HepG2 (cell line): Measurements from ENCODE around the gene ENO2. TPM values are rescaled to one million over a fixed set of nuclear protein-coding genes. Genes with fewer than 3 reads are reported as not detected.
A peak's percentile ranks its signal among the peaks of the same experiment; 100 is the strongest.

Source experiments
- AHR ChIP-seq: IDR thresholded peaks from 2 replicates; pipeline ENCODE4 v1.6.1; 2018; ENCODE audit warnings: missing genetic modification reagents, missing compliant biosample characterization
- AKAP8 ChIP-seq: sonication (generic); formaldehyde crosslinking; IDR thresholded peaks from 2 replicates; pipeline ENCODE4 v1.5.1; 2020; ENCODE audit warnings: mild to moderate bottlenecking, missing genetic modification reagents
- FOXC1 ChIP-seq: sonication (generic); formaldehyde crosslinking; IDR thresholded peaks from 2 replicates; pipeline ENCODE4 v1.8.0; 2022; ENCODE audit warnings: mild to moderate bottlenecking, missing genetic modification reagents, borderline replicate concordance
- GFI1 ChIP-seq: sonication (generic); formaldehyde crosslinking; IDR thresholded peaks from 2 replicates; pipeline ENCODE4 v1.5.0; 2020; ENCODE audit warnings: missing genetic modification reagents, mild to moderate bottlenecking, borderline replicate concordance
- GZF1 ChIP-seq: sonication (generic); formaldehyde crosslinking; IDR thresholded peaks from 2 replicates; pipeline ENCODE4 v1.5.1; 2020; ENCODE audit warnings: mild to moderate bottlenecking, missing genetic modification reagents
- HDAC1 ChIP-seq: sonication (generic); formaldehyde crosslinking; IDR thresholded peaks from 2 replicates; pipeline ENCODE4 v1.5.1; 2020; ENCODE audit warnings: mild to moderate bottlenecking, missing genetic modification reagents
- JUNB ChIP-seq: sonication (generic); formaldehyde crosslinking; IDR thresholded peaks from 2 replicates; pipeline ENCODE4 v1.8.0; 2022; ENCODE audit warnings: missing genetic modification reagents, mild to moderate bottlenecking, borderline replicate concordance
- KDM5B ChIP-seq: sonication (generic); formaldehyde crosslinking; IDR thresholded peaks from 2 replicates; pipeline ENCODE4 v1.4.0; 2020; ENCODE audit warnings: missing genetic modification reagents, mild to moderate bottlenecking, borderline replicate concordance
- MEF2D ChIP-seq: sonication (generic); formaldehyde crosslinking; IDR thresholded peaks from 2 replicates; pipeline ENCODE4 v1.5.1; 2020; ENCODE audit warnings: mild to moderate bottlenecking, missing genetic modification reagents
- MEIS2 ChIP-seq: sonication (generic); formaldehyde crosslinking; IDR thresholded peaks from 2 replicates; pipeline ENCODE4 v1.9.0; 2021; ENCODE audit warnings: mild to moderate bottlenecking, missing genetic modification reagents
- PITX1 ChIP-seq: sonication (generic); formaldehyde crosslinking; IDR thresholded peaks from 2 replicates; pipeline ENCODE4 v1.5.1; 2020; ENCODE audit warnings: mild to moderate bottlenecking, missing genetic modification reagents
- SATB2 ChIP-seq: sonication (generic); formaldehyde crosslinking; IDR thresholded peaks from 2 replicates; pipeline ENCODE4 v1.5.0; 2020; ENCODE audit warnings: missing genetic modification reagents
- ZFP90 ChIP-seq: sonication (generic); formaldehyde crosslinking; IDR thresholded peaks from 2 replicates; pipeline ENCODE4 v1.8.0; 2022; ENCODE audit warnings: missing genetic modification reagents, mild to moderate bottlenecking, inconsistent platforms, borderline replicate concordance
- ZMAT3 ChIP-seq: sonication (generic); formaldehyde crosslinking; conservative IDR thresholded peaks from 2 replicates; pipeline ENCODE4 v1.7.0; 2021; ENCODE audit warnings: missing genetic modification reagents
- ZNF10 ChIP-seq: sonication (generic); formaldehyde crosslinking; IDR thresholded peaks from 2 replicates; pipeline ENCODE4 v1.4.0; 2020; ENCODE audit warnings: mild to moderate bottlenecking, low read depth, missing genetic modification reagents, borderline replicate concordance
- ZNF12 ChIP-seq: sonication (generic); formaldehyde crosslinking; IDR thresholded peaks from 2 replicates; pipeline ENCODE4 v1.5.0; 2020; ENCODE audit warnings: missing genetic modification reagents
- ZNF180 ChIP-seq: sonication (generic); formaldehyde crosslinking; IDR thresholded peaks from 2 replicates; pipeline ENCODE4 v1.4.0; 2020; ENCODE audit warnings: low read depth, missing genetic modification reagents, borderline replicate concordance
- ZNF24 ChIP-seq: fragments of 450-650 bp; IDR thresholded peaks from 2 replicates; pipeline ENCODE4 v1.6.1; 2017; ENCODE audit warnings: antibody characterized with exemption, mild to moderate bottlenecking
- ZNF282 ChIP-seq: fragments of 450-650 bp; IDR thresholded peaks from 2 replicates; pipeline ENCODE4 v1.6.1; 2018; ENCODE audit not compliant: partially characterized antibody
- ZNF292 ChIP-seq: sonication (generic); formaldehyde crosslinking; IDR thresholded peaks from 2 replicates; pipeline ENCODE4 v1.8.1; 2022; ENCODE audit warnings: mild to moderate bottlenecking, low read depth, missing genetic modification reagents, borderline replicate concordance
- ZNF326 ChIP-seq: sonication (generic); formaldehyde crosslinking; IDR thresholded peaks from 2 replicates; pipeline ENCODE4 v1.4.0; 2020; ENCODE audit warnings: missing genetic modification reagents, borderline replicate concordance
- ZNF33B ChIP-seq: sonication (generic); formaldehyde crosslinking; IDR thresholded peaks from 2 replicates; pipeline ENCODE4 v1.5.1; 2020; ENCODE audit warnings: mild to moderate bottlenecking, missing genetic modification reagents
- ZNF343 ChIP-seq: sonication (generic); formaldehyde crosslinking; IDR thresholded peaks from 2 replicates; pipeline ENCODE4 v1.4.0; 2020; ENCODE audit warnings: mild to moderate bottlenecking, missing genetic modification reagents
- ZNF367 ChIP-seq: sonication (generic); formaldehyde crosslinking; IDR thresholded peaks from 2 replicates; pipeline ENCODE4 v1.4.0; 2020; ENCODE audit warnings: missing genetic modification reagents, borderline replicate concordance
- ZNF547 ChIP-seq: sonication (generic); formaldehyde crosslinking; IDR thresholded peaks from 2 replicates; pipeline ENCODE4 v1.5.1; 2020; ENCODE audit warnings: mild to moderate bottlenecking, missing genetic modification reagents
- ZNF614 ChIP-seq: IDR thresholded peaks from 2 replicates; pipeline ENCODE4 v1.6.1; 2018; ENCODE audit warnings: missing biosample characterization, missing genetic modification reagents, inconsistent platforms, borderline replicate concordance
- ZNF670 ChIP-seq: sonication (generic); formaldehyde crosslinking; IDR thresholded peaks from 2 replicates; pipeline ENCODE4 v1.8.0; 2022; ENCODE audit warnings: mild to moderate bottlenecking, missing genetic modification reagents, borderline replicate concordance
- ZNF780A ChIP-seq: sonication (generic); formaldehyde crosslinking; IDR thresholded peaks from 2 replicates; pipeline ENCODE4 v1.8.0; 2022; ENCODE audit warnings: mild to moderate bottlenecking, missing genetic modification reagents, moderate library complexity
- ZSCAN12 ChIP-seq: sonication (generic); formaldehyde crosslinking; IDR thresholded peaks from 2 replicates; pipeline ENCODE4 v1.9.0; 2021; ENCODE audit warnings: mild to moderate bottlenecking, missing genetic modification reagents
- ZSCAN29 ChIP-seq: sonication (generic); formaldehyde crosslinking; conservative IDR thresholded peaks from 2 replicates; pipeline ENCODE4 v1.4.0; 2020; ENCODE audit warnings: mild to moderate bottlenecking, missing genetic modification reagents
- polyA plus RNA-seq, 8 experiments: library from polyadenylated mRNA; depleted of rRNA in 3 of 8; stranded (reverse) in 7 of 8; unstranded in 1 of 8; fragments of >200 nt; fragmentation: Illumina TruSeq in 4 of 8; extraction: Trizol in 4 of 8; gene quantifications; 2 replicates each; pipeline versions ENCODE4 v1.2.1 to v1.2.3, GENCODE V29; 2011 to 2016; ENCODE audit warnings: low read depth in 4 of 8, missing spikeins in 1 of 8, mixed read lengths in 1 of 8; ENCODE audit not compliant: insufficient read depth in 1 of 8
- total RNA-seq, 5 experiments: library from RNA; depleted of rRNA; stranded (reverse); fragments of >200 nt; fragmentation: Illumina TruSeq; extraction: Trizol; gene quantifications; 2 replicates each; pipeline ENCODE4 v1.2.3, GENCODE V29; 2016; ENCODE audit warnings: low read depth in 1 of 5
- TF ChIP-seq, protein P1 (sequence below): sonication (generic); formaldehyde crosslinking; IDR thresholded peaks from 2 replicates; pipeline ENCODE4 v1.8.0; 2022; ENCODE audit warnings: low read depth, missing genetic modification reagents

The ENO2 gene
- total and polyA plus RNA-seq, 2 of the 13 experiments (the other 11 are each of a cell fraction or from before 2014, with no cell fraction given) = 19.3 to 136 TPM

DNA sequence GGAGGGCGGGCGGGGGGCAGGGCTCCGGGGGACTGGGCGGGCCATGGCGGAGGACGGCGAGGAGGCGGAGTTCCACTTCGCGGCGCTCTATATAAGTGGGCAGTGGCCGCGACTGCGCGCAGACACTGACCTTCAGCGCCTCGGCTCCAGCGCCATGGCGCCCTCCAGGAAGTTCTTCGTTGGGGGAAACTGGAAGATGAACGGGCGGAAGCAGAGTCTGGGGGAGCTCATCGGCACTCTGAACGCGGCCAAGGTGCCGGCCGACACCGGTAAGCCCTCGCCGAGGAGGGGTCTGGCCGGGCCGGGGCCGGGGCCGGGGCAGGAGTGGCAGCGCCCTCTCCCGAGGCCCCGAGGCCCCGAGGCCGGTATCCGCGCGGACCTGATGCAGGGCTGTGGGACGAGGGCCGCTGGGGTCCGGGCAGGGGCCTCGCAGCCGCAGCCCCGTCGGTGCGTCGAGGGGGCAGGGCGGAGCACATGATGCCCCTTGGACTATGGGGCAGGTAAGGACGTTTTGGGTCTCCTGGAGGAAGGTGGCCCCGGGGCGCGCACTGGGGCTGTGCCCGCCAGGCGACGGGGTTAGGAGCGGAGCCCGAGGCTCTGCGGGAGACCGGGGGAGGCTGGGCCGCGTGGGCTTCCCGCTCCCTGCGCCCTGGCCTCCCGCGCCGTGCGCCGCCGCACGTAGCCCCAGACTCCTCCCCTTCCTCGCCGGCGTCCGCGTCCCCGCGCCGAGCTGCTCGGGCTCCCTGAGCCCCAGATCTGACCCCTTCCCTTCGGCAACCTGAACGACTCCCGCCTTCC is 46.8 kb upstream of the ENO2 start, which contains the start of gene TPI1 (continued):
- 0 out of 2 replicates have a peak, but pooled peaks have one; percentile 2 for TF ChIP-seq ZSCAN12
- TF ChIP-seq ZNF282 = no peak
- TF ChIP-seq MEF2D = peak; percentile 43; the same call in 1 of the 2 replicates
- TF ChIP-seq ZNF10 = no peak
- no peak for TF ChIP-seq ZNF24
- no peak for TF ChIP-seq ZSCAN29 (CRISPR knock-in tag)
- TF ChIP-seq, protein P1, sequence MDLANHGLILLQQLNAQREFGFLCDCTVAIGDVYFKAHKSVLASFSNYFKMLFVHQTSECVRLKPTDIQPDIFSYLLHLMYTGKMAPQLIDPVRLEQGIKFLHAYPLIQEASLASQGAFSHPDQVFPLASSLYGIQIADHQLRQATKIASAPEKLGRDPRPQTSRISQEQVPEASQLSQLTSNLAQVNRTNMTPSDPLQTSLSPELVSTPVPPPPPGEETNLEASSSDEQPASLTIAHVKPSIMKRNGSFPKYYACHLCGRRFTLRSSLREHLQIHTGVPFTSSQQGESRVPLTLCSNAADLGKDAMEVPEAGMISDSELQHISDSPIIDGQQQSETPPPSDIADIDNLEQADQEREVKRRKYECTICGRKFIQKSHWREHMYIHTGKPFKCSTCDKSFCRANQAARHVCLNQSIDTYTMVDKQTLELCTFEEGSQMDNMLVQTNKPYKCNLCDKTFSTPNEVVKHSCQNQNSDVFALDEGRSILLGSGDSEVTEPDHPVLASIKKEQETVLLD (CRISPR knock-in tag) = peak; percentile 55; the same call in 1 of the 2 replicates
- peak; percentile 49; the same call in 1 of the 2 replicates for TF ChIP-seq MEIS2 (CRISPR knock-in tag)
- TF ChIP-seq FOXC1 (CRISPR knock-in tag) = peak; percentile 52; the same call in 1 of the 2 replicates
- peak; percentile 91 for TF ChIP-seq ZMAT3 (CRISPR knock-in tag)
- TF ChIP-seq ZNF180 (CRISPR knock-in tag) = peak; percentile 63; the same call in 1 of the 2 replicates
- no peak for TF ChIP-seq ZNF367
- TF ChIP-seq PITX1 (CRISPR knock-in tag) = peak; percentile 45; the same call in 1 of the 2 replicates
- TF ChIP-seq ZNF780A (CRISPR knock-in tag) = 0 out of 2 replicates have a peak, but pooled peaks have one; percentile 45
- TF ChIP-seq KDM5B = peak; percentile 83
- TF ChIP-seq ZNF670 = no peak
- peak; percentile 17; the same call in 1 of the 2 replicates for TF ChIP-seq AHR (CRISPR knock-in tag)
- 0 out of 2 replicates have a peak, but pooled peaks have one; percentile 49 for TF ChIP-seq ZNF33B
- TF ChIP-seq SATB2 (CRISPR knock-in tag) = peak; percentile 62; the same call in 1 of the 2 replicates
- TF ChIP-seq ZNF12 = 0 out of 2 replicates have a peak, but pooled peaks have one; percentile 22
- 0 out of 2 replicates have a peak, but pooled peaks have one; percentile 61 for TF ChIP-seq JUNB
- TF ChIP-seq ZNF614 = no peak; the same call in 1 of the 2 replicates
- TF ChIP-seq ZNF326 (CRISPR knock-in tag) = no peak
- no peak for TF ChIP-seq ZNF292 (CRISPR knock-in tag)
- TF ChIP-seq GZF1 (CRISPR knock-in tag) = peak; percentile 50; the same call in 1 of the 2 replicates
- TF ChIP-seq GFI1 (CRISPR knock-in tag) = 0 out of 2 replicates have a peak, but pooled peaks have one; percentile 26
- peak; percentile 55; the same call in 1 of the 2 replicates for TF ChIP-seq ZNF343 (CRISPR knock-in tag)
- TF ChIP-seq HDAC1 (CRISPR knock-in tag) = no peak
- 0 out of 2 replicates have a peak, but pooled peaks have one; percentile 63 for TF ChIP-seq ZFP90 (CRISPR knock-in tag)
- peak; percentile 94; the same call in 1 of the 2 replicates for TF ChIP-seq AKAP8 (CRISPR knock-in tag)
- 0 out of 2 replicates have a peak, but pooled peaks have one; percentile 28 for TF ChIP-seq ZNF547
